A673 (cell line): Measurements from ENCODE around the gene URAD. TPM values are rescaled to one million over a fixed set of nuclear protein-coding genes. Genes with fewer than 3 reads are reported as not detected.
A peak's percentile ranks its signal among the peaks of the same experiment; 100 is the strongest.

Experiments used
- BruUV-seq: library from RNA; stranded (reverse); fragments of 400-500 nt; replicated peaks from 2 replicates; lab custom pipeline; 2021; lab: Mats Ljungman, UMichigan
- CTCF ChIA-PET: fragments of 300-600 bp; sonication (Branson Sonifier 250); formaldehyde crosslinking; loops from one replicate; lab custom pipeline; 2022; ENCODE audit warnings: antibody characterized with exemption; lab: Charles Lee
- POLR2A ChIA-PET: fragments of 300-600 bp; sonication (Branson Sonifier 250); formaldehyde crosslinking; loops from one replicate; lab custom pipeline; 2022; ENCODE audit warnings: antibody characterized with exemption; ENCODE audit not compliant: low non-redundant PET; lab: Charles Lee
- DNase-seq: peaks from one replicate; pipeline ENCODE4 v3.0.0-alpha.2; 2015; ENCODE audit warnings: low spot score
- H3K27ac ChIP-seq: fragments of 200-600 bp; sonication (generic); 2 replicates; pipeline ENCODE4 v1.5.1; 2016; ENCODE audit warnings: mixed run types, low read depth, mild to moderate bottlenecking, mixed read lengths, antibody characterized with exemption, low read length; ENCODE audit not compliant: poor library complexity, severe bottlenecking
- H3K27me3 ChIP-seq: fragments of 200-600 bp; sonication (generic); replicated peaks from 2 replicates; pipeline ENCODE4 v1.6.1; 2017; ENCODE audit warnings: mixed run types, low read depth, mild to moderate bottlenecking, mixed read lengths, antibody characterized with exemption, low read length; ENCODE audit not compliant: insufficient read depth, poor library complexity
- H3K36me3 ChIP-seq: fragments of 200-600 bp; sonication (generic); 2 replicates; pipeline ENCODE4 v1.6.1; 2016; ENCODE audit warnings: mixed run types, mild to moderate bottlenecking, mixed read lengths, antibody characterized with exemption, low read length; ENCODE audit not compliant: insufficient read depth, poor library complexity, severe bottlenecking
- H3K4me1 ChIP-seq: fragments of 200-600 bp; sonication (generic); 2 replicates; pipeline ENCODE4 v1.6.1; 2017; ENCODE audit warnings: mixed run types, mild to moderate bottlenecking, mixed read lengths, antibody characterized with exemption, low read length; ENCODE audit not compliant: insufficient read depth, poor library complexity, severe bottlenecking
- H3K4me3 ChIP-seq: fragments of 200-600 bp; sonication (generic); 2 replicates; pipeline ENCODE4 v1.5.1; 2016; ENCODE audit warnings: low read depth, mixed run types, mild to moderate bottlenecking, mixed read lengths, low read length; ENCODE audit not compliant: poor library complexity, severe bottlenecking
- H3K9me3 ChIP-seq: fragments of 200-600 bp; sonication (generic); 2 replicates; pipeline ENCODE4 v1.6.1; 2016; ENCODE audit warnings: mixed run types, low read depth, mild to moderate bottlenecking, mixed read lengths, antibody characterized with exemption, low read length; ENCODE audit not compliant: poor library complexity, severe bottlenecking
- EZH2 ChIP-seq: fragments of 200-600 bp; sonication (generic); IDR thresholded peaks from 2 replicates; pipeline ENCODE4 v1.6.1; 2017; ENCODE audit warnings: borderline replicate concordance, low read depth, mild to moderate bottlenecking, mixed read lengths, antibody characterized with exemption, low read length; ENCODE audit not compliant: poor library complexity, severe bottlenecking
- intact Hi-C: fragments of 100-400 bp; cut with micrococcal nuclease; formaldehyde crosslinking; loops from one replicate; pipeline ENCODE4 v1.10.0; 2022; ENCODE audit not compliant: unreplicated experiment
- total RNA-seq: library from RNA; stranded (reverse); gene quantifications from 2 replicates; pipeline ENCODE4 v1.2.3, GENCODE V29; 2021
- TF ChIP-seq, protein P1 (sequence below): fragments of 300-800, 200-600 bp; sonication (generic); conservative IDR thresholded peaks from 2 replicates; pipeline ENCODE4 v1.5.1; 2017; ENCODE audit warnings: low read depth, mild to moderate bottlenecking, antibody characterized with exemption, low read length, moderate library complexity, mixed read lengths

URAD gene
- total RNA-seq, 1 experiment from 2014 or later, result not detected

DNA sequence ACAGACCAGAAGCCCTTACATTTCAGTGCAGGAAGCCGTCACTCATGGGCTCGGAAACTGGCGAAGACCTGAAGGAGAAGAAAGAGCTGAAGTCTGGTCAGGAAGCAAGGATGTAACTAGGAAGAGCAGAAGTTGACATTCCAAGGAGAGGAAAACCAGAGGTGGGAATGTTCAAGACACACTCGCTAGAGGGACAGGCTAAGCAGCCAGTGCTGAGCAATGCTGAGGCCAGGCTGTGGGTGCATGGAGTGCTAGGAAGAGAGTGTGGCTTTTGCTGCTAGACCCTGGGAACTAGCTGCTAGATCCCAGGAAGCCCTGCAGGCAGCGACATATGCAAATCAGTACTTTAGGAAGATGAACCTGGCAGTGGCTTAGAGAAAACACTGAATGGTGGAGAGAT, 12.1 kb upstream of the URAD start:
- no TSS peak for BruUV-seq
- CTCF ChIA-PET, result no interaction called here
- H3K4me3 ChIP-seq, result no peak overlapping the region
- POLR2A ChIA-PET, result no interaction called here
- intact Hi-C loops, result no loop called here
- no peaks in the 10 kb centered on the region for H3K36me3 ChIP-seq
- DNase-seq, result no peak
- no peaks in the 10 kb centered on the region for H3K4me1 ChIP-seq
- no peaks in the 10 kb centered on the region for H3K9me3 ChIP-seq
- H3K27me3 ChIP-seq, result no peaks in the 10 kb centered on the region
- no peak for TF ChIP-seq EZH2
- TF ChIP-seq, protein P1, sequence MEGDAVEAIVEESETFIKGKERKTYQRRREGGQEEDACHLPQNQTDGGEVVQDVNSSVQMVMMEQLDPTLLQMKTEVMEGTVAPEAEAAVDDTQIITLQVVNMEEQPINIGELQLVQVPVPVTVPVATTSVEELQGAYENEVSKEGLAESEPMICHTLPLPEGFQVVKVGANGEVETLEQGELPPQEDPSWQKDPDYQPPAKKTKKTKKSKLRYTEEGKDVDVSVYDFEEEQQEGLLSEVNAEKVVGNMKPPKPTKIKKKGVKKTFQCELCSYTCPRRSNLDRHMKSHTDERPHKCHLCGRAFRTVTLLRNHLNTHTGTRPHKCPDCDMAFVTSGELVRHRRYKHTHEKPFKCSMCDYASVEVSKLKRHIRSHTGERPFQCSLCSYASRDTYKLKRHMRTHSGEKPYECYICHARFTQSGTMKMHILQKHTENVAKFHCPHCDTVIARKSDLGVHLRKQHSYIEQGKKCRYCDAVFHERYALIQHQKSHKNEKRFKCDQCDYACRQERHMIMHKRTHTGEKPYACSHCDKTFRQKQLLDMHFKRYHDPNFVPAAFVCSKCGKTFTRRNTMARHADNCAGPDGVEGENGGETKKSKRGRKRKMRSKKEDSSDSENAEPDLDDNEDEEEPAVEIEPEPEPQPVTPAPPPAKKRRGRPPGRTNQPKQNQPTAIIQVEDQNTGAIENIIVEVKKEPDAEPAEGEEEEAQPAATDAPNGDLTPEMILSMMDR, result no peak
- H3K27ac ChIP-seq, result no peak overlapping the region

DNA sequence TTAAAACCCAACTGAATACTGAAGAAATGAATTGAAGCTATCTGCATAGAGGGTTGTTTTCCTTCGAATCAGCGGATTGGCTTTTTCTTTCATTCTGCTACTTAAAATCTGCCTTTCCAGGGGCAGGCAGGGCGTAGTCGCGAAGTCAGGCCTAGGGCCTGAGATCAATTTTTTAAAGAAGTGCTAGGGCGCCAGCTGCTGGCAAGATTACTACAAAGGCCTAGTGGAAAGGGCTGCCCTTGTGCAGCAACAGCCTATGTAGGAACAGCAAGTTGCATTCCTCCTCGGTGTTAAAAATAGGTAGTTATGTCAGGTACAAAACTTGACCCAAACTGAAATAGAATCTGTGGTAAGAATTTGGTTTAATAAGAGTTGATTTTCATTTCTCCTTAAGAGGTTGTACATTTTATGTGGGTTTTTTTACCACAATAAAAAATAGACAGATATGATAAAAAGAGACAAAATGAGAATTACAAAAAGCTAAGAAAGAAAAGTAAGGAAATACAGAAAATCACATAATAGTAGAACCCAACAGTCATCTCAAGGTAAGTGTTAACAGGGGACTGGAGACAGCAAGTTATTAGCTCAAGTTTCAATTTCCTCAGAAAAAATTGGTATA, 9.5 kb upstream of the URAD start:
- H3K9me3 ChIP-seq, result no peaks in the 10 kb centered on the region
- TF ChIP-seq, protein P1, result peak; percentile 64
- no peak for TF ChIP-seq EZH2
- peak; percentile 62 for DNase-seq
- H3K36me3 ChIP-seq, result no peaks in the 10 kb centered on the region
- H3K27me3 ChIP-seq, result no peaks in the 10 kb centered on the region
- CTCF ChIA-PET, result interaction anchor here (1.0 to 1.2 kb wide), 2 partner anchors 14 to 168 kb away, joined by 3 read pairs; no protein-coding TSS in a partner anchor
- intact Hi-C loops, result no loop called here
- H3K27ac ChIP-seq, result no peak overlapping the region
- POLR2A ChIA-PET, result no interaction called here
- no peak overlapping the region for H3K4me3 ChIP-seq
- H3K4me1 ChIP-seq, result no peaks in the 10 kb centered on the region
- no TSS peak for BruUV-seq

DNA sequence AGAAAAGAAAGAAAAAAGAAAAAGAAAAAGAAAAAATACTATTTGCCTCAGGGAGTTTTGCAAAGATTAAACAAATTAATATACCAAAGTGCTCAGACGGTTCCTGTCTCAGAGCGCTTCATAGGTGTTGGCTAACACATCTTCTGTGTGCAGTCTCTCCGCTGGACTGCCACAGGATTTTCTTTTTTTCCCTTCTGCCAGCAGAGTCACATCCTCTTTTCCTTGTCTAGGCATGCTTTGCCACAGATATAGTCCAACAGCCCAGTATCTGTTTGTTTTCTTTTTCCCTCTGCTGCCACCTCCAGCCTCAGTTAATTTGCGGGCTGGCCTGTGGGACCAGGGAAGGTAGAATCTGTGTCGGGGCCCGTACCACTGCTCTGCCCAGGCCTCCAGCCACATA, 3.4 kb upstream of the URAD start:
- ChIA-PET POLR2A (no interaction called here), CTCF (no interaction called here)
- TF ChIP-seq EZH2, result no peak
- TF ChIP-seq, protein P1, result no peak
- intact Hi-C loops, result no loop called here
- Histone ChIP-seq H3K4me3 (no peak overlapping the region), H3K27me3 (peaks cover 7% of the 10 kb centered on the region), H3K36me3 (no peaks in the 10 kb centered on the region), H3K9me3 (no peaks in the 10 kb centered on the region), H3K27ac (no peak overlapping the region), H3K4me1 (no peaks in the 10 kb centered on the region)
- no peak for DNase-seq
- BruUV-seq, result no TSS peak
